Heart left ventricle (tissue), 13 donors: ENCODE results near the gene KRT74.

Experiments
- POLR2A ChIP-seq, 2 donors: fragments of 450-650 bp; IDR thresholded peaks; one replicate each; pipeline ENCODE4 v1.6.1; 2017; ENCODE audit warnings: antibody characterized with exemption in 2 of 2, mild to moderate bottlenecking in 2 of 2, moderate library complexity in 2 of 2
- TF ChIP-seq, protein P1 (sequence below), 12 donors: fragments of 200-600 bp; sonication (generic) in 4 of 12; IDR thresholded peaks; one replicate each; pipeline versions ENCODE4 v1.5.0 to v1.8.0; 2018 to 2022; ENCODE audit warnings: antibody characterized with exemption in 12 of 12, mild to moderate bottlenecking in 5 of 12
- donor health status: ischemic (EF 13 %, LVEDD 7.1; RV severe dilation, severe dysfunction).
- donor health status: DM: no; HTN: yes; CAD: no.
- donor health status: DM: no; HTN: no; CAD: no.
- donor health status: ischemic (EF 25% LVEDD 6.9; RV normal size, moderate dysfunction).
- donor health status: ischemic (EF 25% LVEDD 5.7; RV mildly dilated, moderate dysfunction).
- donor health status: ischemic (EF 35%, LVEDD 5.7; RV mildly dilated, moderate dysfunction).
- donor health status: nonischemic (EF 11% LVEDD 7.7; RV severe dilation, severe dysfunction).
- donor health status: DM: yes; HTN: yes; CAD: no.
- donor health status: PGD.
- donor health status: ischemic (EF 29% LVEDD 5.4; RV normal size, mild dysfunction).
- donor health status: nonischemic (EF 23%, LVEDD 6.1; RV moderate dilation, normal function).

DNA sequence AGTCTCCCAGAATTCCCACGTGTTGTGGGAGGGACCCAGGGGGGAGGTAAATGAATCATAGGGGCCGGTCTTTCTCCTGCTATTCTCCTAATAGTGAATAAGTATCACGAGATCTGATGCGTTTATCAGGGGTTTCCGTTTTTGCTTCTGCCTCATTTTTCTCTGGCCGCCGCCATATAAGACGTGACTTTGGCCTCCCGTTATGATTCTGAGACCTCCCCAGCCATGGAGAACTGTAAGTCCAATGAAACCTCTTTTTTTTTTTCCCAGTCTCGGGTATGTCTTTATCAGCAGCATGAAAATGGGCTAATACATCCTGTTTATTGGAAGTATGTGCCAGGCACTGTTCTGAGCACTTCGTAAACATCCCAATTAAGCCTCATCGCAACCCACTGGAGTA lies 26.8 kb upstream of the KRT74 start:
- TF ChIP-seq, protein P1, sequence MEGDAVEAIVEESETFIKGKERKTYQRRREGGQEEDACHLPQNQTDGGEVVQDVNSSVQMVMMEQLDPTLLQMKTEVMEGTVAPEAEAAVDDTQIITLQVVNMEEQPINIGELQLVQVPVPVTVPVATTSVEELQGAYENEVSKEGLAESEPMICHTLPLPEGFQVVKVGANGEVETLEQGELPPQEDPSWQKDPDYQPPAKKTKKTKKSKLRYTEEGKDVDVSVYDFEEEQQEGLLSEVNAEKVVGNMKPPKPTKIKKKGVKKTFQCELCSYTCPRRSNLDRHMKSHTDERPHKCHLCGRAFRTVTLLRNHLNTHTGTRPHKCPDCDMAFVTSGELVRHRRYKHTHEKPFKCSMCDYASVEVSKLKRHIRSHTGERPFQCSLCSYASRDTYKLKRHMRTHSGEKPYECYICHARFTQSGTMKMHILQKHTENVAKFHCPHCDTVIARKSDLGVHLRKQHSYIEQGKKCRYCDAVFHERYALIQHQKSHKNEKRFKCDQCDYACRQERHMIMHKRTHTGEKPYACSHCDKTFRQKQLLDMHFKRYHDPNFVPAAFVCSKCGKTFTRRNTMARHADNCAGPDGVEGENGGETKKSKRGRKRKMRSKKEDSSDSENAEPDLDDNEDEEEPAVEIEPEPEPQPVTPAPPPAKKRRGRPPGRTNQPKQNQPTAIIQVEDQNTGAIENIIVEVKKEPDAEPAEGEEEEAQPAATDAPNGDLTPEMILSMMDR (IDR thresholded peaks at IDR 0.05): no peak
- no peak for TF ChIP-seq POLR2A (IDR thresholded peaks at IDR 0.05)
